Activated naive CD4-positive, alpha-beta T cell treated with anti-CD3 and anti-CD28 coated beads for 36 hours (primary cell): ENCODE results near the gene ZNF17. TPM values are rescaled to one million over a fixed set of nuclear protein-coding genes. Genes with fewer than 3 reads are reported as not detected.
A peak's percentile ranks its signal among the peaks of the same experiment; 100 is the strongest.
"Not testable (repeated sequence)": the region's sequence is repeated elsewhere in the genome, so short reads cannot be mapped to it uniquely, and the experiment has no call there.

Source experiments
- CTCF ChIA-PET: fragments of 350-600 bp; sonication (Branson Sonifier 250); formaldehyde crosslinking; loops from one replicate; lab custom pipeline; 2021; ENCODE audit warnings: antibody characterized with exemption; lab: Charles Lee
- DNase-seq: peaks from one replicate; pipeline ENCODE4 v3.0.0-alpha.2; 2020
- H3K27ac Mint-ChIP-seq: one replicate; pipeline ENCODE4 v1.8.0; 2021; ENCODE audit warnings: mild to moderate bottlenecking, mixed read lengths
- H3K27me3 Mint-ChIP-seq: one replicate; pipeline ENCODE4 v1.8.0; 2021; ENCODE audit warnings: low read depth, mixed read lengths
- H3K36me3 Mint-ChIP-seq: one replicate; pipeline ENCODE4 v1.8.0; 2021; ENCODE audit warnings: low read depth, mixed read lengths
- H3K4me1 Mint-ChIP-seq: one replicate; pipeline ENCODE4 v1.8.0; 2021; ENCODE audit warnings: low read depth, mixed read lengths
- H3K4me3 Mint-ChIP-seq: one replicate; pipeline ENCODE4 v1.8.0; 2021; ENCODE audit warnings: mild to moderate bottlenecking, moderate library complexity, mixed read lengths
- H3K9me3 Mint-ChIP-seq: one replicate; pipeline ENCODE4 v1.8.0; 2021; ENCODE audit warnings: mixed read lengths
- intact Hi-C: fragments of 100-400 bp; cut with micrococcal nuclease; formaldehyde crosslinking; loops from one replicate; pipeline ENCODE4 v1.15.1; 2023
- total RNA-seq, 2 experiments: library from RNA; stranded (reverse); gene quantifications; one replicate each; pipeline ENCODE4 v1.2.3, GENCODE V29; 2021

ZNF17 gene
- total RNA-seq = 1 to 10 TPM; 4.6 to 6.3 TPM

- intact Hi-C loops = loop anchor here (1.0 to 5.0 kb wide), 10 partner anchors 22 to 866 kb away; partner anchors contain the start of genes TRAPPC2B, ZNF211, ZNF547 and ZNF548
- Mint-ChIP-seq H3K9me3 (peaks cover 13% of the 10 kb centered on the region), H3K36me3 (peaks cover 38% of the 10 kb centered on the region), H3K27ac (peak within 1 kb of the TSS; percentile 56), H3K4me1 (peaks cover 19% of the 10 kb centered on the region), H3K4me3 (peak within 1 kb of the TSS; percentile 92), H3K27me3 (no peaks in the 10 kb centered on the region)
- CTCF ChIA-PET = no interaction called here
- DNase-seq = peak; percentile 96
Observed at GRCh38 chr19:57410877-57411671, at the start of gene ZNF17. Gene ZNF17, plus strand, starts transcription at chr19:57411161. Its CDS starts 2,455 bp downstream, at chr19:57413616.

GRCh38 chr19:57362419-57362818 is 48.5 kb upstream of the ZNF17 start:
- Mint-ChIP-seq H3K9me3 (peaks cover 37% of the 10 kb centered on the region), H3K4me3 (peak overlapping the region; percentile 85), H3K4me1 (peaks cover 11% of the 10 kb centered on the region), H3K27ac (no peak overlapping the region), H3K27me3 (no peaks in the 10 kb centered on the region), H3K36me3 (peaks cover 41% of the 10 kb centered on the region)
- no peak for DNase-seq
- intact Hi-C loops = loop anchor here (2.0 to 10.0 kb wide), 2 partner anchors 122 to 258 kb away; partner anchors contain the start of gene ZNF805
- CTCF ChIA-PET = no interaction called here

- H3K36me3 Mint-ChIP-seq = peaks cover 38% of the 10 kb centered on the region
Observed at GRCh38 chr19:57362997-57363687, 47.8 kb upstream of the ZNF17 start, which contains the start of the genes TRAPPC2B and ZNF547. Gene TRAPPC2B, plus strand, starts transcription at chr19:57363551. Its CDS starts 1,283 bp downstream, at chr19:57364834. Gene ZNF547, plus strand, starts transcription at chr19:57363551. Its CDS starts 5,005 bp downstream, at chr19:57368556.

GRCh38 chr19:57363688-57364181 is 47.2 kb upstream of the ZNF17 start:
- intact Hi-C loops = loop anchor here (1.0 to 10.0 kb wide), 9 partner anchors 12 to 553 kb away; partner anchors contain the start of genes ZNF17, ZNF304, ZNF417 and ZNF543
- H3K27me3 Mint-ChIP-seq = no peaks in the 10 kb centered on the region
- peaks cover 11% of the 10 kb centered on the region for H3K4me1 Mint-ChIP-seq
- peaks cover 32% of the 10 kb centered on the region for H3K9me3 Mint-ChIP-seq
- DNase-seq = peak; percentile 6
- CTCF ChIA-PET = no interaction called here
- peak overlapping the region; percentile 85 for H3K4me3 Mint-ChIP-seq
- peak overlapping the region; percentile 89 for H3K27ac Mint-ChIP-seq
- peaks cover 37% of the 10 kb centered on the region for H3K36me3 Mint-ChIP-seq

More at GRCh38 chr19:57362997-57363687, 47.8 kb upstream of the ZNF17 start, which contains the start of the genes TRAPPC2B and ZNF547:
- CTCF ChIA-PET = no interaction called here
- peak; percentile 97 for DNase-seq
- H3K27ac Mint-ChIP-seq = peak within 1 kb of the TSS; percentile 89
- peaks cover 32% of the 10 kb centered on the region for H3K9me3 Mint-ChIP-seq
- H3K4me3 Mint-ChIP-seq = peak within 1 kb of the TSS; percentile 85
- H3K4me1 Mint-ChIP-seq = peaks cover 11% of the 10 kb centered on the region
- intact Hi-C loops = loop anchor here (1.0 to 10.0 kb wide), 9 partner anchors 12 to 553 kb away; partner anchors contain the start of genes ZNF17, ZNF304, ZNF417 and ZNF543
- H3K27me3 Mint-ChIP-seq = no peaks in the 10 kb centered on the region

- Mint-ChIP-seq H3K27ac (no peak overlapping the region), H3K9me3 (peaks cover 32% of the 10 kb centered on the region), H3K4me1 (peaks cover 11% of the 10 kb centered on the region), H3K4me3 (no peak overlapping the region), H3K36me3 (peaks cover 52% of the 10 kb centered on the region), H3K27me3 (no peaks in the 10 kb centered on the region)
- intact Hi-C loops = loop anchor here (10.0 kb wide), 1 partner anchor 262 kb away; no protein-coding TSS in a partner anchor
- CTCF ChIA-PET = no interaction called here
- no peak for DNase-seq
Observed at GRCh38 chr19:57366776-57367175, 44.2 kb upstream of the ZNF17 start.

- DNase-seq = no peak
- Mint-ChIP-seq H3K9me3 (peaks cover 60% of the 10 kb centered on the region), H3K4me3 (no peak overlapping the region), H3K4me1 (no peaks in the 10 kb centered on the region), H3K36me3 (peaks cover 88% of the 10 kb centered on the region), H3K27ac (no peak overlapping the region), H3K27me3 (no peaks in the 10 kb centered on the region)
- intact Hi-C loops = no loop called here
- CTCF ChIA-PET = no interaction called here
Observed at GRCh38 chr19:57374179-57374578, 36.8 kb upstream of the ZNF17 start.

GRCh38 chr19:57374647-57375046 is 36.3 kb upstream of the ZNF17 start:
- H3K27me3 Mint-ChIP-seq, DNase-seq, intact Hi-C loops, H3K4me3 Mint-ChIP-seq, H3K4me1 Mint-ChIP-seq, H3K27ac Mint-ChIP-seq, CTCF ChIA-PET: not testable (repeated sequence)
- Mint-ChIP-seq H3K36me3 (peaks cover 89% of the 10 kb centered on the region), H3K9me3 (peaks cover 61% of the 10 kb centered on the region)

GRCh38 chr19:57376151-57376550 is 34.8 kb upstream of the ZNF17 start:
- no peaks in the 10 kb centered on the region for H3K4me1 Mint-ChIP-seq
- H3K27ac Mint-ChIP-seq = no peak overlapping the region
- CTCF ChIA-PET = no interaction called here
- peaks cover 68% of the 10 kb centered on the region for H3K9me3 Mint-ChIP-seq
- no peak overlapping the region for H3K4me3 Mint-ChIP-seq
- H3K36me3 Mint-ChIP-seq = peaks cover 80% of the 10 kb centered on the region
- H3K27me3 Mint-ChIP-seq = no peaks in the 10 kb centered on the region
- no peak for DNase-seq
- intact Hi-C loops = no loop called here

- intact Hi-C loops = no loop called here
- H3K4me3 Mint-ChIP-seq = no peak overlapping the region
- peaks cover 61% of the 10 kb centered on the region for H3K9me3 Mint-ChIP-seq
- no peaks in the 10 kb centered on the region for H3K27me3 Mint-ChIP-seq
- H3K4me1 Mint-ChIP-seq = no peaks in the 10 kb centered on the region
- H3K27ac Mint-ChIP-seq = no peak overlapping the region
- H3K36me3 Mint-ChIP-seq = peaks cover 67% of the 10 kb centered on the region
- DNase-seq = no peak
- CTCF ChIA-PET = no interaction called here
Observed at GRCh38 chr19:57377498-57378146, 33.3 kb upstream of the ZNF17 start.

- intact Hi-C loops = no loop called here
- Mint-ChIP-seq H3K36me3 (peaks cover 36% of the 10 kb centered on the region), H3K4me1 (no peaks in the 10 kb centered on the region), H3K9me3 (peaks cover 44% of the 10 kb centered on the region), H3K27me3 (no peaks in the 10 kb centered on the region), H3K4me3 (no peak overlapping the region), H3K27ac (no peak overlapping the region)
- DNase-seq = no peak
- CTCF ChIA-PET = no interaction called here
Observed at GRCh38 chr19:57380923-57381322, 30.0 kb upstream of the ZNF17 start.

- no peak for DNase-seq
- H3K4me3 Mint-ChIP-seq = no peak overlapping the region
- no peaks in the 10 kb centered on the region for H3K27me3 Mint-ChIP-seq
- intact Hi-C loops = no loop called here
- H3K36me3 Mint-ChIP-seq = peaks cover 22% of the 10 kb centered on the region
- no peak overlapping the region for H3K27ac Mint-ChIP-seq
- H3K4me1 Mint-ChIP-seq = no peaks in the 10 kb centered on the region
- peaks cover 30% of the 10 kb centered on the region for H3K9me3 Mint-ChIP-seq
- CTCF ChIA-PET = interaction anchor here (0.6 kb wide), 1 partner anchor 17 kb away, joined by 4 read pairs; no protein-coding TSS in a partner anchor
Observed at GRCh38 chr19:57382806-57383488, 28.0 kb upstream of the ZNF17 start.
